ENCODE measurements around the gene TSPAN11.
"Not testable (repeated sequence)": the region's sequence is repeated elsewhere in the genome, so short reads cannot be mapped to it uniquely, and the experiment has no call there.

TSPAN11 gene

DNA sequence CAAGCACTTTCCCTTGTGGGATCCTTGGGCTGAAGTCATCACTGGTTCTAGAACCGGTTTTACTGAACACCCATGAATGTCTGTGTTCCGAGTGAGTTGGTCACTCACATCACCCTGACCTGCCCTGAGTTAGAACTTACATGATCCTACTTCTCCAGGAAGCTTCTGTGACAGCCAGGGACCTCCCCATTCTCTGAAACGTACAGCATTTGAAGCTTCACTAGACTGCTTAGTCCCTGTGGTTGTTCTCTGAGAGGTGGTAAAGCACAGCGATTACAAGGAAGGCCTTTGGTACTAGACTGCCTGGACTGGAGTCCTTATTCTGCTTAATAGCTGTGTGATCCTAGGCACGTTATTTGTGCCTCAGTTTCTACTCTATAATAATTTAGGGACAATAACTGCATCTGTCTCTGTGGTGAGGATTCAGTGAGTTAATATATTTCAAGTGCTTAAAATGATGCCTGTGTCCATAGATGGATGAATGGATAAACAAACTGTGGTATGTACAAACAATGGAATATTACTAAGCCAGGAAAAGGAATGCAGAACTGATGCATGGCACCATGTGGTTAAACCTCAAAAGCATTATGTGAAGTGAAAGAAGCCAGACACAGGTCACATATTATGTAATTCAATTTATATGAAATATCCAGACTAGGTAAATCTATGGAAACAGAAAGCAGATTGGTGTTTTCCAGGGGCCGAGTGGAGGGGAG is 92.4 kb downstream of the TSPAN11 start:
- no peak overlapping the region for H3K4me3 ChIP-seq (ENCODE audit: extremely low read depth, insufficient read depth, low read length, poor library complexity, severe bottlenecking)
- 91 to 98% methylated on average over 4 of the region's 6 CpGs for WGBS, 2 experiments (ENCODE audit: insufficient coverage in 2 of 2)

DNA sequence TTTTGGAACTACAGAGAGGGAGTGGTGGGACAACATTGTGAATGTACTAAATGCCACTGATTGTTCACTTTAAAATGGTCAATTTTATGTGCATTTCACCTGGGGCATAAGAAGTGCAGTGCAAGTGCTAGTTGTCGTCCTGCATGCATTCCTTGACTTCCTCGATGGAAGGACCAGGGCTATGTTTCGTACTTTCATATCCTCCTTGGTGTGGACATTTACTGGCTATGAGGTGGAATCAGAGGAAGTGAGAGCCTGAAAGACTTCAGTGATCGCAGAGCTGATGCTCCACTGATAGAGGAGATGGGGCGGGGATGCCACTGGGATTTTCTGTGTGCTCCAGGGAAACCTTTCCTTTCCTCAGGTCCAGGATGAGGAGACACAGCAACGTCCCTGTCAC is 93.0 kb downstream of the TSPAN11 start:
- 90 to 97% methylated on average over 3 to 6 of the region's 6 CpGs for WGBS, 2 experiments (ENCODE audit: insufficient coverage in 2 of 2)
- Histone ChIP-seq H3K4me1 (ENCODE audit: control insufficient read depth, insufficient read depth, low read length, poor library complexity, severe bottlenecking) (peaks cover 11% of the 10 kb centered on the region), H3K27ac (ENCODE audit: low read depth, low read length, severe bottlenecking) (no peak overlapping the region), H3K4me3 (ENCODE audit: extremely low read depth, insufficient read depth, low read length, poor library complexity, severe bottlenecking) (no peak overlapping the region), H3K36me3 (ENCODE audit: control insufficient read depth, insufficient read depth, low read length) (no peaks in the 10 kb centered on the region), H3K9me3 (ENCODE audit: control insufficient read depth, low read length) (no peaks in the 10 kb centered on the region)

More for the DNA sequence above, 92.4 kb downstream of the TSPAN11 start:
- peaks cover 11% of the 10 kb centered on the region for H3K4me1 ChIP-seq (ENCODE audit: control insufficient read depth, insufficient read depth, low read length, poor library complexity, severe bottlenecking)
- H3K27ac ChIP-seq (ENCODE audit: low read depth, low read length, severe bottlenecking): no peak overlapping the region
- no peaks in the 10 kb centered on the region for H3K36me3 ChIP-seq (ENCODE audit: control insufficient read depth, insufficient read depth, low read length)
- no peaks in the 10 kb centered on the region for H3K9me3 ChIP-seq (ENCODE audit: control insufficient read depth, low read length)

DNA sequence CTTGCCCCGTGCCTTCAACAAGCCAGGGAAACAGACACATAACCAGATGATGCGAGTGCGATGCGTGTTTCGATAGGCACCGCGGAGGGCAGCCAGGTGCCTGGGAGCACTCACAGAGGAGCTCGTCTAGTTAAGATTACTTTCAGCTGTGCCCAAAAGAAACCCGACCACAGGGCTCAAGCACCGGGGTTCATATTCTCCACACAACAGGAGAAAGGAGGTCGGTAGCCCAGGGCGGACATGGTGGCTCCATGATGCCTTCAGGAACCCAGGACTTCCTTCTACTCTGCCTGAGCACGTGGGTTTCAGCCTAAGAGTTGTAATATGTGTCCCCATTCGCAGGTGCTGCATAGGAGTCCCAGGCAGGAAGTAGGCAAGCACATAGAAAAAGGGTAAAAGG is 93.4 kb downstream of the TSPAN11 start:
- H3K27ac ChIP-seq (ENCODE audit: low read depth, low read length, severe bottlenecking): no peak overlapping the region
- WGBS, 2 experiments (ENCODE audit: insufficient coverage in 2 of 2): 87 to 90% methylated on average over 14 of the region's 14 CpGs
- H3K4me1 ChIP-seq (ENCODE audit: control insufficient read depth, insufficient read depth, low read length, poor library complexity, severe bottlenecking): peaks cover 11% of the 10 kb centered on the region
- H3K36me3 ChIP-seq (ENCODE audit: control insufficient read depth, insufficient read depth, low read length): no peaks in the 10 kb centered on the region
- no peak overlapping the region for H3K4me3 ChIP-seq (ENCODE audit: extremely low read depth, insufficient read depth, low read length, poor library complexity, severe bottlenecking)
- H3K9me3 ChIP-seq (ENCODE audit: control insufficient read depth, low read length): no peaks in the 10 kb centered on the region

DNA sequence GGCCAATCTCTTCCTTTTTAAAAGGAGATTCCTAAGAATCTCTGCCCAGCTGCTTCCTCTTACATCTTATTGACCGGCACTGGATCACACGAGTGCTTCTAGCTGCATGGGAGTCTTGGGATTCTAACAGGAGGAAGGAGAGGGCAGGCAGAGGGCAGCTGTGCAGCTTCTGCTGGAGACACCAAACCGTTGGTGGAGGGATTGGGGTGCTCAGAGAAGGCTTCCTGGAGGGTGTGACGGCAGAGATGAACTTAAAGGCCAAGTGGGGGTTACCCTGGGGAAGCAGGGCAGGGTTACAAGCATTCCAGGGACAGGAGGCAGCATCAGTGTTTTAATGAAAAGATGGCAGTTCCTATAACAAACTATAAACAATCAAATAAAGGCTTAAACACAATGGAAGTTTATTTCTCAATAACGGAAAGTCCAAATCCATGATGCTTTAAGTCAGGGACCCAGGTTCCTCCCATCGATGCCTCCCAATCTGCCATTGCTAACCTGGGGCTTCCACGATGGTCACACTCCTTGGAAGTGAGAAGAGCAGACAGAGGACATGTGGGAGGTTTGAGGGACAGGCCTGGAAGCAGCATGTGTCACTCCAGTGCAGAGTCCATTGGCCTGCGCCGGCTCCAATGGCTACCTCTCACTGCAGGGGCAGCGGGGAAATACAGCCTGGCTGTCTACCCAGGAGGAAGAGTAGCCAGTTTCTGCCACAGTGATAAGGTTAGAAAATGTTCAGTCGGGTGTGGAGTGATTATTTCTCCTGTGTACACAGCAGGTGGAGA is 94.0 kb downstream of the TSPAN11 start:
- Histone ChIP-seq H3K4me3 (ENCODE audit: extremely low read depth, insufficient read depth, low read length, poor library complexity, severe bottlenecking) (no peak overlapping the region), H3K27ac (ENCODE audit: low read depth, low read length, severe bottlenecking) (no peak overlapping the region), H3K36me3 (ENCODE audit: control insufficient read depth, insufficient read depth, low read length) (no peaks in the 10 kb centered on the region), H3K4me1 (ENCODE audit: control insufficient read depth, insufficient read depth, low read length, poor library complexity, severe bottlenecking) (peaks cover 11% of the 10 kb centered on the region), H3K9me3 (ENCODE audit: control insufficient read depth, low read length) (no peaks in the 10 kb centered on the region)
- WGBS, 2 experiments (ENCODE audit: insufficient coverage in 2 of 2): 87 to 91% methylated on average over 8 to 9 of the region's 11 CpGs

DNA sequence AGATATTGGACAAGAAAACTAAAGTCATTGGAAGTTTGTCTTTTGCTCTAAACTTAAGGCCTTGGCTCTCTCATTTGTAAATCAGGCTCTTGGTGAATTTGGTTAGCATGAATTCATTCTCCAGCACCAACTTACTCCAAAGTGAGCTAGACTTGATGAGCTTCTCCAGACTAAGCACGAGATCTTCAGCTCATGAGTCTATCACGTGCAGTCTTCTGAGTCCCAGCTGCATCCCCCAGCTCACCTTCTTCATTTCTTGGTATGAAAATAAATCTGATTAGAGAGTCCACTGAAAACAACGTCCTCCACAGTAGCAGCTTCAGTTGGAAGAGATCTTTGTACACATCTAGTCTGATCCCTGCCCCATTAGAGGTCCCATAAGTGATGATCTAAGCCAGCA is 94.6 kb downstream of the TSPAN11 start:
- H3K27ac ChIP-seq (ENCODE audit: low read depth, low read length, severe bottlenecking): no peak overlapping the region
- peaks cover 1% of the 10 kb centered on the region for H3K9me3 ChIP-seq (ENCODE audit: control insufficient read depth, low read length)
- H3K36me3 ChIP-seq (ENCODE audit: control insufficient read depth, insufficient read depth, low read length): no peaks in the 10 kb centered on the region
- H3K4me1 ChIP-seq (ENCODE audit: control insufficient read depth, insufficient read depth, low read length, poor library complexity, severe bottlenecking): peaks cover 11% of the 10 kb centered on the region
- 77 to 100% methylated on average over 1 to 3 of the region's 3 CpGs for WGBS, 2 experiments (ENCODE audit: insufficient coverage in 2 of 2)
- H3K4me3 ChIP-seq (ENCODE audit: extremely low read depth, insufficient read depth, low read length, poor library complexity, severe bottlenecking): no peak overlapping the region

DNA sequence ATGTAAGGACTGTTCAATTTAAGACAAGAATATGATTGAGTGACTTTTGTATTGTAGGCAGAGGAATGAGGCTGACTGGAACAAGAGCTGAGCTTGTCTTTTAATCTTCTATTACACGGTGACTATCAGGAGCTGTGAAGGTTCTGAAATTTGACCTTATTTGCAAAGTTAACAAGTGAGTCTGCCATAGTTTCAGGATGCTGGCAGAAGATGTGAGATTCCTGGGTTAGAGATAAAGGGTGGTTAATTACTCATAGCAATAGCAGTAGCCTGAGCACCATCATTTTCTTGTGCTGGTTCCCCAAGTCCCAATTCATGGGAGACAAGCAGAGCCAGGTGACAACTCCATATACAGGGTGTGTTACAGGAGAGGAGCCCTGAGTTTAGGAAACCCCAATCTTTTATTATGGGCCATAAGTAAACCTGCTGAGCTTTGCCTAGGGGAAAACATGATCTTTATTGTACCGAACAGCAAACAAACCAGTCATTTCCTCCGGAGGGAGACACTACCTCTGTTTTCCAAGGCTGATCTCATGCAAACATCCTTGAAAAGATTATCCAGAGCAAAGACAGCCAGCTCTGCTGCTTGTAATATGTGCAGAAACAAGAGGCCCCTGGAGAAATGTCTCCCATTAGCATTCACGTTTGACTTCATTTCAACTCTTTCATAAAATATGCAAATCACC is 95.4 kb downstream of the TSPAN11 start:
- WGBS, 2 experiments (ENCODE audit: insufficient coverage in 2 of 2): 78 to 96% methylated on average over 2 to 3 of the region's 4 CpGs

DNA sequence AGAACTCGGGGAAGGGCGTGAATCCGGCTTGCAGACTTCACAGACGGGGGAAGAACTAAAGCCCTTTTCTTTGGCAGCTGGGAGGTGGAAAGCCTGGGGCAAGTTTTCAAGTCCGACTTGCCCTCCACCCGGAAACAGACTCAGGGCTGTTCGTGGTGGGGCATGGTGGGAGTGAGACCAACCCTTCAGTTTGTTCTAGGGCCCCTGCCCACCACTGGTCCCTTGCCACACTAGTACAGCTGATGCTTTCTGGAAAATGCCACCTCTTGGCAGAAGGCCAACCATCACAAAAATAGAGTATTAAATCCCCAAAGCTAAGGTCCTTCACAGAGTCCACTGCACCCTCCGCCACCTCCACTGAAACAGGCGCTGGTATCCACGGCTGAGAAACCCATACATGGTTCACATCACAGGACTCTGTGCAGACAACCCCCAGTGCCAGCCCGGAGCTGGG is 96.8 kb downstream of the TSPAN11 start:
- Histone ChIP-seq H3K9me3 (ENCODE audit: control insufficient read depth, low read length) (peaks cover 3% of the 10 kb centered on the region), H3K27ac (ENCODE audit: low read depth, low read length, severe bottlenecking) (no peak overlapping the region), H3K36me3 (ENCODE audit: control insufficient read depth, insufficient read depth, low read length) (no peaks in the 10 kb centered on the region), H3K4me1 (ENCODE audit: control insufficient read depth, insufficient read depth, low read length, poor library complexity, severe bottlenecking) (peaks cover 11% of the 10 kb centered on the region), H3K4me3 (ENCODE audit: extremely low read depth, insufficient read depth, low read length, poor library complexity, severe bottlenecking) (no peak overlapping the region)
- 84 to 88% methylated on average over 10 of the region's 11 CpGs for WGBS, 2 experiments (ENCODE audit: insufficient coverage in 2 of 2)

More for the DNA sequence above, 95.4 kb downstream of the TSPAN11 start:
- Histone ChIP-seq H3K9me3 (ENCODE audit: control insufficient read depth, low read length) (peaks cover 3% of the 10 kb centered on the region), H3K27ac (ENCODE audit: low read depth, low read length, severe bottlenecking) (no peak overlapping the region), H3K4me1 (ENCODE audit: control insufficient read depth, insufficient read depth, low read length, poor library complexity, severe bottlenecking) (peaks cover 11% of the 10 kb centered on the region), H3K36me3 (ENCODE audit: control insufficient read depth, insufficient read depth, low read length) (no peaks in the 10 kb centered on the region), H3K4me3 (ENCODE audit: extremely low read depth, insufficient read depth, low read length, poor library complexity, severe bottlenecking) (no peak overlapping the region)

DNA sequence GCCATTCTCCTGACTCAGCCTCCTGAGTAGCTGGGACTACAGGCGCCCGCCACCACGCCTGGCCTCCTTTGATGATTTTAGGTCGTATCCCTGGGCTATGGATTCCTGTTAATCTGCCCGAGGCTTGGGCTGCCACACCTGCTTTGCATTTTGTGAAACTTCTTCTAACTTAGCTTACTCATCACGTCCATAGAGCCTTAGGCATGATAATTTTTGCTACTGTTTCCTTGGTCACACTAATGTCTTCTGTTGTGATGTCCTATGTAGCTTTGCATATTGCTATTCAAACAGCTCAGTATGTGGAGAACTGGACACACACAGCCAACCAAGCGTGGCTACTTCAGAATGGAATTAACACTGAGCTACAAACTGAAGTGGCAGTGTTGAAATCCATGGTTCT is 99.7 kb downstream of the TSPAN11 start:
- no peaks in the 10 kb centered on the region for H3K36me3 ChIP-seq (ENCODE audit: control insufficient read depth, insufficient read depth, low read length)
- H3K9me3 ChIP-seq (ENCODE audit: control insufficient read depth, low read length): peaks cover 3% of the 10 kb centered on the region
- H3K27ac ChIP-seq (ENCODE audit: low read depth, low read length, severe bottlenecking): no peak overlapping the region
- no peak overlapping the region for H3K4me3 ChIP-seq (ENCODE audit: extremely low read depth, insufficient read depth, low read length, poor library complexity, severe bottlenecking)
- 87 to 92% methylated on average over 6 to 7 of the region's 7 CpGs for WGBS, 2 experiments (ENCODE audit: insufficient coverage in 2 of 2)
- peaks cover 11% of the 10 kb centered on the region for H3K4me1 ChIP-seq (ENCODE audit: control insufficient read depth, insufficient read depth, low read length, poor library complexity, severe bottlenecking)

DNA sequence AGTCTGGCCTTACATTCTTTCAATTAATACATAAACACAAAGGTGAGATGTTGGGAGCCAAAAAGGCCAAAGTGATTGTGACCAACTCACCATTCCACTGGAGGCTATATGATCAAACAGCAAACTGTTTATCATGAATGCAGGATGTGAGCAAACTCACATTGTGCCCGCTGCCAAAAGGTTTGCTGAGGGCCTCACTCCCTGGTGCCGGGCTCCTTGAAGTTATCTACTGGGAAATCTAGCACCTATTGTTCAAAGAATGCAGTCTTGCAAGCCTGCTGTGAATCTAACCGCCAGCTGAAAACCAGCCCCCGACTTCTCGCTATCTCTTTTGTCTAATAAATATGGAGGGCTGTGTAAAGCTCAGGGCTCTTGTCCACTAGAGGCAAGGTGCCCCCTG is 100.5 kb downstream of the TSPAN11 start:
- H3K4me3 ChIP-seq (ENCODE audit: extremely low read depth, insufficient read depth, low read length, poor library complexity, severe bottlenecking): not testable (repeated sequence)
- 82 to 93% methylated on average over 4 to 5 of the region's 5 CpGs for WGBS, 2 experiments (ENCODE audit: insufficient coverage in 2 of 2)

DNA sequence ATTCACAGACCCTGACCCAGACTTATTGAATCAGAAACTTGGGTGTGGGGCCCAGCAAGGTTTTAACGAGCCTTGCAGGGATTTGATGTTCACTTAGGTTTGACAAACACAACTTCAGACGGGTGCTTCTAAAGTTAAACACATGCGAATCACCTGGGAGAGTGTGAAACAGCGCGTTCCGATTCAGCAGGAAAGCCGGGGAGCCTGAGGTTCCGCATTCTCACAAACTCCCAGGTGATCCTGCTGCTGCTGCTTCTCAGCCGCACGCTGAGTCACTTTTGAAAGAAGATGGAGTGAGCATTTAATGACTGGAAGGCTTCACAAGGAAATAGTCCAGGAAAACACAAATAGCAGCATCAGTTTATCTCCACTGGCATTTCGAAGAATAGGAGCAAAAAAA is 102.9 kb downstream of the TSPAN11 start:
- no peak overlapping the region for H3K4me3 ChIP-seq (ENCODE audit: extremely low read depth, insufficient read depth, low read length, poor library complexity, severe bottlenecking)
- H3K4me1 ChIP-seq (ENCODE audit: control insufficient read depth, insufficient read depth, low read length, poor library complexity, severe bottlenecking): no peaks in the 10 kb centered on the region
- 80 to 87% methylated on average over 8 of the region's 11 CpGs for WGBS, 2 experiments (ENCODE audit: insufficient coverage in 2 of 2)
- peaks cover 3% of the 10 kb centered on the region for H3K9me3 ChIP-seq (ENCODE audit: control insufficient read depth, low read length)
- no peak overlapping the region for H3K27ac ChIP-seq (ENCODE audit: low read depth, low read length, severe bottlenecking)
- H3K36me3 ChIP-seq (ENCODE audit: control insufficient read depth, insufficient read depth, low read length): no peaks in the 10 kb centered on the region

More for the DNA sequence above, 100.5 kb downstream of the TSPAN11 start:
- not testable (repeated sequence) for H3K27ac ChIP-seq (ENCODE audit: low read depth, low read length, severe bottlenecking); H3K36me3 ChIP-seq (ENCODE audit: control insufficient read depth, insufficient read depth, low read length); H3K9me3 ChIP-seq (ENCODE audit: control insufficient read depth, low read length); H3K4me1 ChIP-seq (ENCODE audit: control insufficient read depth, insufficient read depth, low read length, poor library complexity, severe bottlenecking)
